ENCODE data around the gene LRRC59. TPM values are rescaled to one million over a fixed set of nuclear protein-coding genes. Genes with fewer than 3 reads are reported as not detected.

Gene LRRC59
- total and polyA plus RNA-seq, 2 experiments from 2014 or later, result 46.4 to 124 TPM

- no peak for TF ChIP-seq ZNF462 (CRISPR knock-in tag; IDR thresholded peaks at IDR 0.05)
- no peak for TF ChIP-seq STAT1 (IDR thresholded peaks at IDR 0.05; ENCODE audit: unreplicated experiment)
- no peak for TF ChIP-seq JUNB (IDR thresholded peaks at IDR 0.05; ENCODE audit: unreplicated experiment)
- TF ChIP-seq ZNF331 (CRISPR knock-in tag; IDR thresholded peaks at IDR 0.05; ENCODE audit: low read depth), result no peak
Measured at GRCh38 chr17:50381920-50382319, 15.4 kb downstream of the LRRC59 start (continued).

- H3K4me1 Mint-ChIP-seq, result no peaks in the 10 kb centered on the region
- H3K36me3 Mint-ChIP-seq (ENCODE audit: low read depth), result peaks cover 71% of the 10 kb centered on the region
- Histone ChIP-seq H3K4me2 (no peak overlapping the region), H3K9me2 (ENCODE audit: insufficient read depth) (no peaks in the 10 kb centered on the region), H3K36me3 (ENCODE audit: insufficient read depth) (peaks cover 35% of the 10 kb centered on the region), H3K27me3 (ENCODE audit: insufficient read depth) (no peaks in the 10 kb centered on the region), H3K4me3 (no peak overlapping the region), H2AFZ (no peak overlapping the region), H4K20me1 (replicated peaks; ENCODE audit: insufficient read depth) (peaks cover 2% of the 10 kb centered on the region; the same call in 1 of the 2 replicates), H3F3A (replicated peaks; ENCODE audit: low read depth) (0 out of 2 replicates have a peak, but pooled peaks cover 3% of the 10 kb centered on the region), H3K4me1 (ENCODE audit: insufficient read depth) (no peaks in the 10 kb centered on the region), H3K79me2 (replicated peaks; ENCODE audit: insufficient read depth) (no peaks in the 10 kb centered on the region), H3K27ac (ENCODE audit: low read depth) (no peak overlapping the region)
- H3K9me3 Mint-ChIP-seq, result no peaks in the 10 kb centered on the region
- H3K27me3 Mint-ChIP-seq (ENCODE audit: insufficient read depth, low read depth, poor library complexity), result peaks cover 7% of the 10 kb centered on the region
- H3K27ac Mint-ChIP-seq, result no peak overlapping the region
- no peak for ATAC-seq
- DNase-seq (ENCODE audit: low spot score), result no peak
- H3K4me3 Mint-ChIP-seq, result no peak overlapping the region
- no peak for TF ChIP-seq CTCF (conservative IDR thresholded peaks at IDR 0.05; ENCODE audit: low read depth in 2 of 2)
- TF ChIP-seq CREB1 (CRISPR knock-in tag; IDR thresholded peaks at IDR 0.05; ENCODE audit: low read depth), result no peak
- no peak for TF ChIP-seq JUNB (IDR thresholded peaks at IDR 0.05; ENCODE audit: unreplicated experiment)
- no peak for TF ChIP-seq REST (IDR thresholded peaks at IDR 0.05; ENCODE audit: unreplicated experiment)
- TF ChIP-seq POLR2AphosphoS5 (IDR thresholded peaks at IDR 0.05; ENCODE audit: low read depth), result no peak
- no peak for TF ChIP-seq STAT1 (IDR thresholded peaks at IDR 0.05; ENCODE audit: unreplicated experiment)
- no peak for TF ChIP-seq EZH2phosphoT487 (IDR thresholded peaks at IDR 0.05; ENCODE audit: unreplicated experiment)
- TF ChIP-seq NANOG (IDR thresholded peaks at IDR 0.05; ENCODE audit: borderline replicate concordance), result no peak
- no peak for TF ChIP-seq ZNF331 (CRISPR knock-in tag; IDR thresholded peaks at IDR 0.05; ENCODE audit: low read depth)
Measured at GRCh38 chr17:50381260-50381815, 16.0 kb downstream of the LRRC59 start.
